ENCODE measurements around the gene PLEKHG5.

PLEKHG5 gene

DNA sequence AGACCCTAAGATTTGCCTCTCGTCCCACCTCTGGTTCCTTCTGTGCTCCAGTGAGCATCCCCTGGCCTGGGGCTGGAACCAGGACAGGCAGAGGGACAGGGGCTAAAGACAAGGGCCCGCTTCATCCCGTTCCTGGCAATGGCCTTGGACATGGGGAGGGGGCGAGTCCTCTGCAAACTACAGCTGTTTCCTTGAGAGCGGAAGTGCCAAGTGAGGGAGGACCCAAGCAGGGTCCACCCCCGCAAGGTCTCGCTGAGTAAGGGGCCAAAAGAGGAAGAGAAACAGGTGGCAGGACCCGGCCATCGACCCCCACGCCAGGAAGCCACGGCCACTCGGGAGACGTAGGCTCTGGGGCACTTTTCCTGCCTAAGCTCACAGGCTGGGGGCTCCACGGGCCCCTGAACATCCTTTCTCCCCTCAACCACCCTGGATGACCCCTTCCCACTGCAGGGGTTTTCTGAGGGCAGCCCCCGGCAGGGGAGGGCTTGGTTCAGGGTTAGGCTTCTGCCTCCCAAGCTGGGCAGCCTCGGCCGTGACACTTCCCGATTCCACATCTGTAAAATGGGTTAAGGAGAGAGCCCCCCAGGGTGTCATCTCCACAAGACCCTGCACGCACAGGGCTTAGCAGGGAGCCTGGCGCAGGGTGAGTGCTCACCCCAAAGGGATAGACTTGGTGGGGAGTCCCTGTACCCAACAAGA is 17.9 kb upstream of the PLEKHG5 start:
- no peaks in the 10 kb centered on the region for H3K36me3 ChIP-seq (ENCODE audit: control insufficient read depth, insufficient read depth, low read length)
- H3K27me3 ChIP-seq (ENCODE audit: control insufficient read depth, insufficient read depth, low read length) = no peaks in the 10 kb centered on the region
- H3K9me3 ChIP-seq (ENCODE audit: control insufficient read depth, insufficient read depth, low read length) = no peaks in the 10 kb centered on the region
- no peaks in the 10 kb centered on the region for H3K4me1 ChIP-seq (ENCODE audit: control insufficient read depth, insufficient read depth, low read length)
- no peak overlapping the region for H3K4me3 ChIP-seq (ENCODE audit: low read depth, low read length)
- H3K27ac ChIP-seq (ENCODE audit: low read depth, low read length) = no peak overlapping the region
- no peak overlapping the region for H3K9ac ChIP-seq (ENCODE audit: low read depth, low read length)

DNA sequence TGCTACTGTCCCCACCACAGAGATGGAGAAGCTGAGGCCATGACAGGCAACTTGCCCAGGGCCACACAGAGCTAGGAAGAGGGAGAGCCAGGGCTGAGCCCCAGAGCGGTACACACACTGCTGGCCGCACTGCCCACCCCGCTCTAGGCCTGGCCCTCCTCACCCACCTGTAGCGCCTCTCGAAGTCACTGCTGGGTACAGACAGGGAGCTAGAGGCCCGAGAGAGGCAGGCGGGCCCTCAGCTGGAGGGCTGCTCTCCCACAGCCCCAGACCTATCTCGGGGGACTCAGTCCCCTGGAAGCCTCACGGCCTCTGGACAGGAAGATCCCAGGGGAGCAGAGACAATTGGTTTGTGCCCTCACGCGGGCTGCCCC is 17.3 kb upstream of the PLEKHG5 start:
- no peaks in the 10 kb centered on the region for H3K4me1 ChIP-seq (ENCODE audit: control insufficient read depth, insufficient read depth, low read length)
- H3K9me3 ChIP-seq (ENCODE audit: control insufficient read depth, insufficient read depth, low read length) = no peaks in the 10 kb centered on the region
- H3K27ac ChIP-seq (ENCODE audit: low read depth, low read length) = no peak overlapping the region
- H3K36me3 ChIP-seq (ENCODE audit: control insufficient read depth, insufficient read depth, low read length) = no peaks in the 10 kb centered on the region
- no peak overlapping the region for H3K4me3 ChIP-seq (ENCODE audit: low read depth, low read length)
- no peaks in the 10 kb centered on the region for H3K27me3 ChIP-seq (ENCODE audit: control insufficient read depth, insufficient read depth, low read length)
- H3K9ac ChIP-seq (ENCODE audit: low read depth, low read length) = no peak overlapping the region

DNA sequence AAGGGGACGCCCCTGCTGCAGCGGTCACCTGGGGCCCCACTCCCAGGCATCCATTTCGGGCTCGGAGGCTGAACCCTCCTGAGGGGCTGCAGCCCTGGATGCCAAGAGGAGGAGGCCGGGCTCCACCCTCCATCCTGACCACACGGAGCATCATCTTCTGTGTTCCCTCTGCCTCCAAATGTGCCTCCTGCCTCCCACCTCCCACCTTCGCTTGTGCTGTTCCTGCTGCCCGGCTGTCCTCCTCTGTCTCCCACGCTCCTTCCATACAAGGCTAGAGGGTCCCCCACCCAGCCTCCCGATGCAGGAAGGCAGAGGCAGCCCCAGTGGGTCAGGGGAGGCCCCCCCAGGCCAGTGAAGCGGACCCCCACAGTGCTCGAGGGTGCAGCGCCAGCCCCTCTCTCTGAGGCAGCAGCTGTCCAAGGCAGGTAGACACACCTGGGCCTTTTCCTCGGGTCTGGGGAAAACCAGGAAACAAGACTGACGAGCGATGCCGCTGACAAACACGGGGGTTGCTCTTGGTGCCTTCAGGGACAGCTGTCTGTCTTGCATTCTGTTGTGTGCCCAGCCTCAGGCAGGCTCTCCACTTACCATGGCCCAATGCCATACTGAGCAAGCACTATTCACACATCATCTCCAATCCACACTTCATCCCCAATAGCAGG is 16.8 kb upstream of the PLEKHG5 start:
- Histone ChIP-seq H3K4me3 (ENCODE audit: low read depth, low read length) (no peak overlapping the region), H3K4me1 (ENCODE audit: control insufficient read depth, insufficient read depth, low read length) (no peaks in the 10 kb centered on the region), H3K27ac (ENCODE audit: low read depth, low read length) (no peak overlapping the region), H3K36me3 (ENCODE audit: control insufficient read depth, insufficient read depth, low read length) (no peaks in the 10 kb centered on the region), H3K9me3 (ENCODE audit: control insufficient read depth, insufficient read depth, low read length) (no peaks in the 10 kb centered on the region), H3K27me3 (ENCODE audit: control insufficient read depth, insufficient read depth, low read length) (no peaks in the 10 kb centered on the region), H3K9ac (ENCODE audit: low read depth, low read length) (no peak overlapping the region)

DNA sequence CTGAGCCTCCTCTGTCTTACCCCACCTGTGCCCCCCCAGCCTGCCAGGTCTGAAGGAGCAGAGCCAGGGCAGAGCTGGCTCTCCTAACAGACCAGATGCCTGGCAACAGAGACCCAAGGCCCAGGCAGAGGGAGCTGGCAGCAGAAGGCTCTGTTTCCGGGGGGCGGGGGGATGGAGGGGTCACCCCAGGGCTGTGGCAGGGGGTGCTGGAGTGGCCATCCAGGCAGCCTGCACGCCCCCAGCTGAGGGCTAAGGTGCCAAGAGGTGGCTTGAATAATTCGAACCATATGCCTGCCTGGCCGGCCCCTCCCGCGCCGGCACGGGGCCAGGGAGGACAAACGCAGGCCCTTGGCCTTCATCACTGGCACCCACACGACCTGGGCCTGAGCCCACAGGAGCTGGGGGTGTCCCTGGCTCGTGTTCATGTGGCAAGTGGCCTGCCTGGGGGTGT is 16.0 kb upstream of the PLEKHG5 start:
- H3K9me3 ChIP-seq (ENCODE audit: control insufficient read depth, insufficient read depth, low read length) = no peaks in the 10 kb centered on the region
- no peak overlapping the region for H3K4me3 ChIP-seq (ENCODE audit: low read depth, low read length)
- no peaks in the 10 kb centered on the region for H3K36me3 ChIP-seq (ENCODE audit: control insufficient read depth, insufficient read depth, low read length)
- H3K9ac ChIP-seq (ENCODE audit: low read depth, low read length) = no peak overlapping the region
- no peaks in the 10 kb centered on the region for H3K4me1 ChIP-seq (ENCODE audit: control insufficient read depth, insufficient read depth, low read length)
- H3K27ac ChIP-seq (ENCODE audit: low read depth, low read length) = no peak overlapping the region
- H3K27me3 ChIP-seq (ENCODE audit: control insufficient read depth, insufficient read depth, low read length) = no peaks in the 10 kb centered on the region

DNA sequence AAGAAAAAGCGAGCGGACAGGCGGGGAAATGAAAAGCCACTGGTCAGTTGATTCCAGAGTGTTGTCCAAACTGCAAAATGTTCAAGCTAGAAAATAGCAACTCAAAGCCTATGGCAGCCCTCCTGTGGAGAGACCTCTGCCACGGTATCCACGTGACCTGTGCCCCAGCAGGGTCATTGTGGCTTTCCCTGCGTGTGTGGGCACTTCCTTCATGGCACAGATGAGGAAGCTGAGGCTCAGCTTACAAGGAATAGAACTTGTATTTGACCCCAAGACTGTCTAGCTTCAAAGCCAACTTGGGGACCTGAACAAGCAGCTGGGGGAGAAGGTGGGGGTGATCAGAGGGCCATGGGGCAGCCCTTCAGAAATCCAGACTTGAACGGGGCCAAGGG is 15.6 kb upstream of the PLEKHG5 start:
- no peak overlapping the region for H3K27ac ChIP-seq (ENCODE audit: low read depth, low read length)
- H3K9me3 ChIP-seq (ENCODE audit: control insufficient read depth, insufficient read depth, low read length) = no peaks in the 10 kb centered on the region
- no peak overlapping the region for H3K9ac ChIP-seq (ENCODE audit: low read depth, low read length)
- H3K4me3 ChIP-seq (ENCODE audit: low read depth, low read length) = no peak overlapping the region
- no peaks in the 10 kb centered on the region for H3K4me1 ChIP-seq (ENCODE audit: control insufficient read depth, insufficient read depth, low read length)
- H3K27me3 ChIP-seq (ENCODE audit: control insufficient read depth, insufficient read depth, low read length) = no peaks in the 10 kb centered on the region
- H3K36me3 ChIP-seq (ENCODE audit: control insufficient read depth, insufficient read depth, low read length) = no peaks in the 10 kb centered on the region

DNA sequence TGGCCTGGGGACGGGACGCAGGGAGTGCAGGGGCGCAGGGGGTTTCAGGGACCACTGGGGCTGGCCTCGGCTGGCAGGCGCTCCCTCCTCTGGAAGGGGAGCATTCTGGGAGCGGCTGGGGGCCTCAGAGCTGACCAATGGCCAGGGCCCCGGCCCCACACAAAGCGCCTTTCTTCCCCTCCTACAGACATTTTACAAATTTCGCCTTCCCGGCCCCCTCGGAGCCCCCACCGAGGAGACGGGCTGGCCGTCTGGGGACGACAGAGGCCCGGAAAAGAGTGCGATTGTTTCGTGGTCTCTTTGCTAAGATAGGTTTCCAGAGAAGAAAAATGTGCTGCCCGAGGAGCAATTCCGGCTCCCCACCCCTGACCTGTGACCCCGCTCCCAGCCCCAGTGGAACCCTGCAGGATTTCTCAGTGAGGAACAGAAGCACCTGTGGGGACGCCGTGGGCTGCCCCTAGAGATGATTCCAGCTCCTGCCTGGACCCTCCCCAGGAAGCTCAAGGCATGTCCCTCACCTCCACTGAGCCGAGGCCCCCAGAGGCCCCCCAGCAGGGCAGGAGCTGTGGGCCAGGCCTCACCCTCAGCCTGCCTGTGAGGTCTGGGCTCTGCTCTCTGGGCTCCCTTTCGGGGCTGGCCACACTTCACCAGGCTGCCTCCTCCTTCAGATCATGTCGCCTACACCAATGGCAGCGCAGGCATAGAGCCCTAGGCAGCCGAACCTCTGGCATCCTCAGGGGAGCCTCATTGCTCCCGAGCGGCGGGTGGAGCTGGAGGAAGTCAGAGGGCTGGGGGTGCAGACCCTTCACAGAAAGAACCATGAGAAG is 15.0 kb upstream of the PLEKHG5 start:
- Histone ChIP-seq H3K9me3 (ENCODE audit: control insufficient read depth, insufficient read depth, low read length) (no peaks in the 10 kb centered on the region), H3K4me1 (ENCODE audit: control insufficient read depth, insufficient read depth, low read length) (no peaks in the 10 kb centered on the region), H3K9ac (ENCODE audit: low read depth, low read length) (no peak overlapping the region), H3K4me3 (ENCODE audit: low read depth, low read length) (no peak overlapping the region), H3K27ac (ENCODE audit: low read depth, low read length) (no peak overlapping the region), H3K36me3 (ENCODE audit: control insufficient read depth, insufficient read depth, low read length) (no peaks in the 10 kb centered on the region), H3K27me3 (ENCODE audit: control insufficient read depth, insufficient read depth, low read length) (no peaks in the 10 kb centered on the region)

DNA sequence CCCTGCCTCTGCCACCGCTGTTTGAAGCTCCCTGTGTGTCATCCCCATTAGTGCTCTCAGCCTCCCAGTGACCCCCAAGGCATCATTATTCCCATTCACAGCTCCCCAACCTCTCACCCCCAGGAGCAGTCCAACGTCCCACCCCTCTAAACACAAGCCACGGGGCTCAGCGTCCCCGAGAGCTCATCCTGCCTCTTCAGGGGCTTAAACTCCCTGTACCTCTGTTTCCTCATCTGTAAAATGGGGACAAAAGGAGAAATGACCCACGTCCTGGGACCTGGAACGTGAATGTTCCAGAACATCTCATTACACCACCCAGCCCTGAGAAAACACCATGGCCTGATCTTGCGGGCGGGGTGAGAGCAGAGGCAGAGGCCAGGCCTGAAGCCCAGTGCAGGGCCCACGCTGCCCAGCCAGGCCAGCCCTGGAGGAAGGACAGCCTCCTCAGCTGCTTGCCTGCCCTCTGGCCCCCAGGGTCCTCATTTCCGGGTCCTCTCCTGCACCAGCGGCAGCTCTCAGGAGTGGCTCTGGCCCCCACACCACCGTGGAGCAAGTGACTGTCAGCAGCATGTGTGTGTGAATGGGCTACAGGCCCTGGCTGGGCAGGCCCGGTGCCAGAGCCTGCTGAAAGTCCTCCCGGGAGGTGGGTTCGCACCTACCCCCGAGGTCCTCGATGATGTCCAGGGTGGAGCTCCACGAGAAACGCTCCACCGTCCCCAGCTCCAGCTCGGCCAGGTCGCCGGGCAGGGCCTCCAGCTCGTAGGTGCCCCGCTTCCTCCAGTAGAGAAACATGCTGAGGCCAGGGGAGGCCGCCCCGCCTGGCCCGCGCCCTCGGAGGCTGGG is 14.1 kb upstream of the PLEKHG5 start:
- H3K4me3 ChIP-seq (ENCODE audit: low read depth, low read length) = no peak overlapping the region
- no peak overlapping the region for H3K27ac ChIP-seq (ENCODE audit: low read depth, low read length)
- no peaks in the 10 kb centered on the region for H3K4me1 ChIP-seq (ENCODE audit: control insufficient read depth, insufficient read depth, low read length)

DNA sequence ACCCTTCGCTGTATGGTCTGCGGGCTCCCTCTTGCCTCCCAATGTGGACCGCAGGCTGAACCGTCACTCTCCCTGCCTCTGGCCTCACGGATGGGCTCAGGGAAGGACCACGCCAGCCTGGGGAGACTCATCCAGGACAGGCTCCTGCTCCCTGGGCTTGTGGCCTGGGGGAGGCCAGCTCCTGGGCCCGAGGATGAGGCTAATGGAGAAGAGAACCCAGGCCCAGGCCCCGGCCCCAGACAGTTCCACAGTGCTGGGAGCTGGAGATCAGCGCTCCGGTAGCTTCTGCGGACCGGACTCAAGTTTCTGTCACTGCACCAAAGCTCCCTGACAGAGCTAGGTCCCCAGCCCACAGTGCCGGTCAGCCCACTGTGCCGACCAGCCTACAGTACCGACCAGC is 13.4 kb upstream of the PLEKHG5 start:
- no peak overlapping the region for H3K9ac ChIP-seq (ENCODE audit: low read depth, low read length)
- H3K9me3 ChIP-seq (ENCODE audit: control insufficient read depth, insufficient read depth, low read length) = no peaks in the 10 kb centered on the region
- H3K36me3 ChIP-seq (ENCODE audit: control insufficient read depth, insufficient read depth, low read length) = no peaks in the 10 kb centered on the region
- H3K4me1 ChIP-seq (ENCODE audit: control insufficient read depth, insufficient read depth, low read length) = no peaks in the 10 kb centered on the region
- no peak overlapping the region for H3K4me3 ChIP-seq (ENCODE audit: low read depth, low read length)
- no peak overlapping the region for H3K27ac ChIP-seq (ENCODE audit: low read depth, low read length)
- no peaks in the 10 kb centered on the region for H3K27me3 ChIP-seq (ENCODE audit: control insufficient read depth, insufficient read depth, low read length)

More for the DNA sequence above, 14.1 kb upstream of the PLEKHG5 start:
- Histone ChIP-seq H3K27me3 (ENCODE audit: control insufficient read depth, insufficient read depth, low read length) (no peaks in the 10 kb centered on the region), H3K9me3 (ENCODE audit: control insufficient read depth, insufficient read depth, low read length) (no peaks in the 10 kb centered on the region), H3K9ac (ENCODE audit: low read depth, low read length) (no peak overlapping the region), H3K36me3 (ENCODE audit: control insufficient read depth, insufficient read depth, low read length) (no peaks in the 10 kb centered on the region)

DNA sequence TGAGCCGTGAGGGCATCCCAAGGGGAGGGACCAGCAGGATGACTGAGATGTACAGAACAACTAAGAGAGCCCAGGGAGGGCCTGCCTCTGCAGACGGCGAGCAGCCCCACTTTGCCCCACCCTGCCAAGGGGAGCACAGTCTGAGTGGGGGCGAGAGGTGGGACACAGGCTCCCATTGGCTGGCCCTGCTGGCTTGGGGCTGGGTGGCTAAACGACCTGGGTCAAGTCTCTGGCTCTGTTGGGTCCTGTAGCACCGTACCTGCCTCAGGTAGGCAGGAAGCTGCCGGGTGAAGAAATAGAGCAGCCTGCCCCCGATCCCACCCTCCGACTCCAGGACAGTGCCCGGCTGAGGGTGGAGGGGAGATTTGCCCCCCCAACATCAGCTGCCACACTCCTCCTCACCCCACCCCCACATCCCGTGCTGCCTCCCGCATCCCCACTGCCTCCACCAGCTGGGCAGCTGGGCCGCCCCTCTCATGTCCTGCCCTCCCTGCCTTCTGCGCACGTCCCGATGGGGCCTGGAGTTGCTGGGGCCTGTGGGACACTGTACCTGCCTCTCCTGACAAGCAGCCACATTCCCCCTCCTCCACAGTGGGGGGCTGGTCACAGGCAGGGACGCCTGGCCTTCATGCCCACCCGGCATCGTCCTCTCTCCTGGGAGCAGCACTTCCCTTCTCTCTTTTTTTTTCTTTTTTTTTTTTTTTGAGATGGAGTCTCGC is 12.6 kb upstream of the PLEKHG5 start:
- Histone ChIP-seq H3K4me1 (ENCODE audit: control insufficient read depth, insufficient read depth, low read length) (no peaks in the 10 kb centered on the region), H3K36me3 (ENCODE audit: control insufficient read depth, insufficient read depth, low read length) (no peaks in the 10 kb centered on the region), H3K9me3 (ENCODE audit: control insufficient read depth, insufficient read depth, low read length) (no peaks in the 10 kb centered on the region), H3K4me3 (ENCODE audit: low read depth, low read length) (no peak overlapping the region), H3K27ac (ENCODE audit: low read depth, low read length) (no peak overlapping the region), H3K9ac (ENCODE audit: low read depth, low read length) (no peak overlapping the region), H3K27me3 (ENCODE audit: control insufficient read depth, insufficient read depth, low read length) (no peaks in the 10 kb centered on the region)

Measured in HUES48 (cell line).